Heart left ventricle (tissue), 13 donors: ENCODE data around the gene CASK.

Source experiments
- CTCF ChIP-seq, 12 donors: fragments of 200-600 bp; sonication (generic) in 4 of 12; IDR thresholded peaks; one replicate each; pipeline versions ENCODE4 v1.5.0 to v1.8.0; 2018 to 2022; ENCODE audit warnings: antibody characterized with exemption in 12 of 12, mild to moderate bottlenecking in 5 of 12
- POLR2A ChIP-seq, 2 donors: fragments of 450-650 bp; IDR thresholded peaks; one replicate each; pipeline ENCODE4 v1.6.1; 2017; ENCODE audit warnings: antibody characterized with exemption in 2 of 2, mild to moderate bottlenecking in 2 of 2, moderate library complexity in 2 of 2
- donor health status: ischemic (EF 13 %, LVEDD 7.1; RV severe dilation, severe dysfunction).
- donor health status: DM: no; HTN: yes; CAD: no.
- donor health status: DM: no; HTN: no; CAD: no.
- donor health status: ischemic (EF 25% LVEDD 6.9; RV normal size, moderate dysfunction).
- donor health status: ischemic (EF 25% LVEDD 5.7; RV mildly dilated, moderate dysfunction).
- donor health status: ischemic (EF 35%, LVEDD 5.7; RV mildly dilated, moderate dysfunction).
- donor health status: nonischemic (EF 11% LVEDD 7.7; RV severe dilation, severe dysfunction).
- donor health status: DM: yes; HTN: yes; CAD: no.
- donor health status: PGD.
- donor health status: ischemic (EF 29% LVEDD 5.4; RV normal size, mild dysfunction).
- donor health status: nonischemic (EF 23%, LVEDD 6.1; RV moderate dilation, normal function).

- TF ChIP-seq CTCF (IDR thresholded peaks at IDR 0.05) = no peak
- no peak for TF ChIP-seq POLR2A (IDR thresholded peaks at IDR 0.05)
Observed at GRCh38 chrX:41556958-41557357, 366.4 kb downstream of the CASK start.
